ENCODE measurements around the gene WNT16.

WNT16 gene

GRCh38 chr7:121344093-121344492 is 15.3 kb downstream of the WNT16 start:
- no peak for TF ChIP-seq CTCF (conservative IDR thresholded peaks at IDR 0.05; ENCODE audit: low read length)
- DNase-seq (ENCODE audit: low read depth): peak; percentile 40
- no peak overlapping the region for H3K4me3 ChIP-seq (ENCODE audit: low read length)

- no peak for TF ChIP-seq CTCF (conservative IDR thresholded peaks at IDR 0.05; ENCODE audit: low read length)
- no peak overlapping the region for H3K4me3 ChIP-seq (ENCODE audit: low read length)
- no peak for DNase-seq (ENCODE audit: low read depth)
Observed at GRCh38 chr7:121344497-121344896, 15.7 kb downstream of the WNT16 start.

GRCh38 chr7:121351682-121352081 is 22.9 kb downstream of the WNT16 start:
- H3K4me3 ChIP-seq (ENCODE audit: low read length): no peak overlapping the region
- DNase-seq (ENCODE audit: low read depth): no peak
- no peak; the same call in 1 of the 2 replicates for TF ChIP-seq CTCF (conservative IDR thresholded peaks at IDR 0.05; ENCODE audit: low read length)

GRCh38 chr7:121352323-121352722 is 23.5 kb downstream of the WNT16 start:
- H3K4me3 ChIP-seq (ENCODE audit: low read length): no peak overlapping the region
- no peak for TF ChIP-seq CTCF (conservative IDR thresholded peaks at IDR 0.05; ENCODE audit: low read length)
- DNase-seq (ENCODE audit: low read depth): no peak

- H3K4me3 ChIP-seq (ENCODE audit: low read length): no peak overlapping the region
- no peak for TF ChIP-seq CTCF (conservative IDR thresholded peaks at IDR 0.05; ENCODE audit: low read length)
- no peak for DNase-seq (ENCODE audit: low read depth)
Observed at GRCh38 chr7:121355574-121355973, 26.8 kb downstream of the WNT16 start.

- TF ChIP-seq CTCF (conservative IDR thresholded peaks at IDR 0.05; ENCODE audit: low read length): no peak
- H3K4me3 ChIP-seq (ENCODE audit: low read length): no peak overlapping the region
- DNase-seq (ENCODE audit: low read depth): no peak
Observed at GRCh38 chr7:121360564-121360963, 31.8 kb downstream of the WNT16 start.

GRCh38 chr7:121366852-121367431 is 38.1 kb downstream of the WNT16 start:
- no peak overlapping the region for H3K4me3 ChIP-seq (ENCODE audit: low read length)
- TF ChIP-seq CTCF (conservative IDR thresholded peaks at IDR 0.05; ENCODE audit: low read length): peak; percentile 83
- peak; percentile 48 for DNase-seq (ENCODE audit: low read depth)
